Fibroblast of pulmonary artery (primary cell): ENCODE measurements around the gene ADAMTS2.

ENCODE experiments used
- DNase-seq: peaks from one replicate; pipeline ENCODE4 v3.0.0-alpha.2; 2010; ENCODE audit warnings: low read depth
- H3K4me3 ChIP-seq: replicated peaks from 2 replicates; pipeline ENCODE4 v1.5.1; 2011; ENCODE audit warnings: low read depth, mild to moderate bottlenecking, control low read depth, low read length, moderate library complexity
- TF ChIP-seq, protein P1 (sequence below): IDR thresholded peaks from 2 replicates; pipeline ENCODE4 v1.5.1; 2011; ENCODE audit warnings: mild to moderate bottlenecking, control low read depth, low read length, inconsistent platforms; ENCODE audit errors: missing control alignments

ADAMTS2 gene

DNA sequence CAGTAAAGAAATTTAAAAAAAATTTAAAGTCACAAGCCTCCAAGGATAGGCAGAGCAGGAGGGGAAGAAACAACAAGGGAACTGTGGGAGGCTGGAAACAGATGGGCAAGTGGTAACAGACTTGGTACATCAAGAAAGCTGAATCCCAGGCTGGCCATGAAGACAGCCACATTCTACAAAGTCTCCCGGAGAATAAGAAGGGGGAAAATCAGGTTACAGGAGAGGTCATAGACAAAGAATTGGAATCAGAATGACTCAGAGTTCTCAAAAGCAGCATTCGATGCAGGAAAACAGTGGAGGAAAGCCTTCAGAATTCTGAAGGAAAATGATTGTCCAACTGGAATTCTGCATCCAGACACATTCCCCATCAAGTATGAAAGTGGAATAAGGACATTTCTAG is 129.7 kb downstream of the ADAMTS2 start:
- no peak overlapping the region for H3K4me3 ChIP-seq
- TF ChIP-seq, protein P1, sequence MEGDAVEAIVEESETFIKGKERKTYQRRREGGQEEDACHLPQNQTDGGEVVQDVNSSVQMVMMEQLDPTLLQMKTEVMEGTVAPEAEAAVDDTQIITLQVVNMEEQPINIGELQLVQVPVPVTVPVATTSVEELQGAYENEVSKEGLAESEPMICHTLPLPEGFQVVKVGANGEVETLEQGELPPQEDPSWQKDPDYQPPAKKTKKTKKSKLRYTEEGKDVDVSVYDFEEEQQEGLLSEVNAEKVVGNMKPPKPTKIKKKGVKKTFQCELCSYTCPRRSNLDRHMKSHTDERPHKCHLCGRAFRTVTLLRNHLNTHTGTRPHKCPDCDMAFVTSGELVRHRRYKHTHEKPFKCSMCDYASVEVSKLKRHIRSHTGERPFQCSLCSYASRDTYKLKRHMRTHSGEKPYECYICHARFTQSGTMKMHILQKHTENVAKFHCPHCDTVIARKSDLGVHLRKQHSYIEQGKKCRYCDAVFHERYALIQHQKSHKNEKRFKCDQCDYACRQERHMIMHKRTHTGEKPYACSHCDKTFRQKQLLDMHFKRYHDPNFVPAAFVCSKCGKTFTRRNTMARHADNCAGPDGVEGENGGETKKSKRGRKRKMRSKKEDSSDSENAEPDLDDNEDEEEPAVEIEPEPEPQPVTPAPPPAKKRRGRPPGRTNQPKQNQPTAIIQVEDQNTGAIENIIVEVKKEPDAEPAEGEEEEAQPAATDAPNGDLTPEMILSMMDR: no peak
- peak; percentile 14 for DNase-seq

DNA sequence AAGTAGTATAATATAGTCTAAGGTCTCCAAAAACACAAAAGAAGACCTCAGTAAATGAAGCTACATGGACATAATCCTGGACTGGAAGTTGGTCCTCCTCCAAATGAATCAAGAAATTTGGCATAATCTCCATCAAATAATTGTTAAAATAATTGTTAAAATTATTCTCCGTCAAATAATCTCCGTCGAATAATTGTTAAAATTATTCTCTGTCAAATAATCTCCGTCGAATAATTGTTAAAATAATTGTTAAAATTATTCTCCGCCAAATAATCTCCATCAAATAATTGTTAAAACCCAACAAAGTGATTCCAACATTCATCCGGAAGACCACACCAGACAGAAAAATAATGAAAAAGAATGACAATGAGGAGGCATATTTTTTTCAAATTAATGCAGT is 130.6 kb downstream of the ADAMTS2 start:
- H3K4me3 ChIP-seq: no peak overlapping the region
- TF ChIP-seq, protein P1: no peak
- DNase-seq: no peak

DNA sequence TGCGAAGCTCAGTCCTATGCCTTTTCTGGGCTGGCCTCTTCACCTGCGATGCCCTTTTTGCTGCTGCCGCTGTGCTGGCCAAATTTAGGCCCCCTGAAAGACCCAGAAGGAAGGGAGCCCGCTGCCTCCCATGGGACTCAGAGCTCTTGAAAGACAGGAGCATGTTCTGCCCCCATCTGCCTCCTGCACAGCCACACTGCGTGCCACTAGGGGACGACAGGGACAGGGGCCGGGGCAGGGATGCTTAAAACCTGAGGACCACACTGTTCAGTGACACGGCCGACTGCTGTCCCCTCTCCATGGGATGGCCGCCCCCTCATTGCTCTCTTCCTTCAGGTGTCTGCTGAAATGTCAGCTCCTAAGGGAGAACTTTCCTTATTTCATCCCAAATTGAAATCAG is 132.4 kb downstream of the ADAMTS2 start:
- DNase-seq: peak; percentile 36
- TF ChIP-seq, protein P1: peak; percentile 55

DNA sequence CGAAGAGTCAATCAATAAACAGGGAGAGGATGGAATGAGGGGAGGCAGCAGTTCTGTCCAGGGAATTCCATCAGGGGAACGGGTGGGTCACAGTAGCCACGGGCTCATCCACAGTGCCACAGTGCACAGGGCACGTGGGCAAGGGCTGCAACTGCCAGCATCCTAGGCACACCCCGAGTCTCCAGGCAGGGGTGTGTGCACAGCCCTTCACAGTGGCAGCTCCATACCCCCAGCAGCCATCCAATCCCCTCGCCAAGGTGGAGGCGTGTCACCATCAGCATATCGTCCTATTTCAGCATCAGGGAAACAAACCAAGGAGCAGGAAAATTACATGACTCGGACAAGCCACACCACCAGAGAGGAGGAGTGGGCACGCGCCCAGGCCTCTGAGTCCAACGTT is 133.6 kb downstream of the ADAMTS2 start:
- no peak overlapping the region for H3K4me3 ChIP-seq
- no peak for DNase-seq
- TF ChIP-seq, protein P1: no peak

More for the DNA sequence above, 132.4 kb downstream of the ADAMTS2 start:
- H3K4me3 ChIP-seq: no peak overlapping the region

DNA sequence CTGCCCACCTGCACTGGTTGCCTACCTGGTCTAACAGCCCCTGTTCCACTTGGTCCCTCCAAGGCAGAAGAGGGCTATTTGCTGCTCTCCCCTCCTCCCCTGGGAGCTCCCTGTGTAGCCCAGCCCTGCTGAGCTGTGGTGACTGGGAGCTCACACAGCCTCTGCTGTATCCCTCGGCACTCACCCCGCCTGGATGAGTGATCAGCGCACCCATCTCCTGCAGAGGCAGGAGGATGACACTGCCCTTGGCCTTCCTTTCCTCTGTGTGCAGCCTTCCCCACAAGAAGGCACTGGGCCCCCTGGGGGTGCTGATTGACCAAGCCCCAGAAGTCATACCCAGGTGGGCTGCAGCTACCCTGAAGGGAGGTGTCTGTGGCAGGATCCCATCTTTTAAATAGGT is 134.2 kb downstream of the ADAMTS2 start:
- no peak for DNase-seq
- TF ChIP-seq, protein P1: no peak
- H3K4me3 ChIP-seq: no peak overlapping the region

DNA sequence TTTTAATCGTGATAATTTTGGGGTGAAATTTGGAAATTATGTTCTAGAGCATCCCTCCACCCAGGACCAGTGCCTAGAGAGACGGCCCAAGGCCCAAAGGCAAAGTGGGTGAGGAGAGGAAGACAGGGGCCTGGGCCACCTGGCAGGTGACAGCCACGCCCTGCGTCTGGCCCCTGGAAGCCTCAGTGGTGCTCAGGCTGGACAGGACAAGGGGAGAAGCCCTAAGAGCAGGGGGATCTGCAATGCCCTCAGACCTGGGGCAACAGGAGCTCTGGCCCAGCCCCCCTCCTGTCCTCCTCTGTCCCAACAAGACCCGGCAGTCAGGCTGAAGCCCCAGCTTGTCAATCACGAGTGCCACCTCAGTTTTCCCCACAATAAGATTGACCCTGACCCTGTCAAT is 134.8 kb downstream of the ADAMTS2 start:
- DNase-seq: no peak
- TF ChIP-seq, protein P1: no peak
- H3K4me3 ChIP-seq: no peak overlapping the region

DNA sequence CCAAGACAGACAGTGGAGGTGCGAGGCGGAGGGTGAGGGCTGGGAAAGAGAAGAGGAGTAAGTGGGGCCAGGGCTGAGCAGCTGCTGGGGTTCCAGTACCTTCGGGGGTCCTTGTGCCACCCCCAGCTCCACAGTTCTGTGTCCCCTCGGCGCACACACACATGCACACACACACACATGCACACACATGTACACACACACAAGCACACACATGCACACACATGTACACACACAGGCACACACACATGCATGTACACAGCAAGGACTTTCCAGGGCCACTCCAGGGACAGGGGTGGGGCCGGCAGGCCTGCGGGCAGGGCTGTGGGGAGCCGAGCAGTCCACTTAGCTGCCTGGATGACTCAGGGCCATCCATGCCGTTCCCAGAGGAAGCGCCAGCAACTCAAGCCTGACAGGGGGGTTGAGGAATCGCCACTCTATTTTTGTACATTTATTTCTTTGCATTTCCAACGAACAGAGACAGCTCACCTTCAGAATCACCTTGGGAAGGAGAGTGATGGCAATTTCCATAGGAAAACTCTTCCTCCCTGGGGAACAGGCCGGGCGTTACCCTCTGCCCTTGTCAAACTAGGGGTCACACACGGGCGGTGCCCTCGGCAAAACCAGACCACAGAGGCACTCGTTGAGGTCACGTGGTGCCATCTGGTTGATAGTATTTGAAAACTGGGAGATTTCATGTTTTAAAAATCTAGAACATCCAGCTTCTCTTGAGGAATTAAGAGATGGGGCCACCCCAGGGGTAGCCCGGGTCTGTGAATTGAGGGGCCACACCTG is 135.7 kb downstream of the ADAMTS2 start:
- TF ChIP-seq, protein P1: no peak
- H3K4me3 ChIP-seq: no peak overlapping the region
- peak; percentile 61 for DNase-seq
